IPS DF 4.7 (cell line): Measurements from ENCODE around the gene GOLGA6D.
A peak's percentile ranks its signal among the peaks of the same experiment; 100 is the strongest.
"Not testable (repeated sequence)": the region's sequence is repeated elsewhere in the genome, so short reads cannot be mapped to it uniquely, and the experiment has no call there.

Experiments
- DNase-seq: peaks from one replicate; pipeline ENCODE4 v3.0.0-alpha.2; 2013; ENCODE audit warnings: low spot score; ENCODE audit errors: extremely low read depth

Gene GOLGA6D

GRCh38 chr15:75332093-75332492 is 49.5 kb downstream of the GOLGA6D start:
- not testable (repeated sequence) for DNase-seq

GRCh38 chr15:75333654-75334419 is 51.2 kb downstream of the GOLGA6D start:
- DNase-seq = not testable (repeated sequence)

- DNase-seq = no peak
These were observed 52.7 kb downstream of the GOLGA6D start for GRCh38 chr15:75335313-75335704.

- DNase-seq = peak; percentile 75
These were observed 53.2 kb downstream of the GOLGA6D start, which contains the start of gene COMMD4 for GRCh38 chr15:75335705-75336355. COMMD4 (plus strand) TSS chr15:75336063; CDS start chr15:75336090, 27 bp downstream.

- no peak for DNase-seq
These were observed 56.1 kb downstream of the GOLGA6D start for GRCh38 chr15:75338661-75339240.

- no peak for DNase-seq
These were observed 57.1 kb downstream of the GOLGA6D start for GRCh38 chr15:75339531-75340240.

GRCh38 chr15:75342221-75342620 is 59.6 kb downstream of the GOLGA6D start:
- no peak for DNase-seq

GRCh38 chr15:75343953-75344352 is 61.3 kb downstream of the GOLGA6D start:
- DNase-seq = not testable (repeated sequence)
